HL-60 (cell line): ENCODE results near the gene CLEC2B.

Experiments
- CTCF ChIP-seq: IDR thresholded peaks from one replicate; pipeline ENCODE4 v1.5.1; 2011; ENCODE audit warnings: low read length, control low read depth, inconsistent platforms; ENCODE audit not compliant: insufficient read depth
- GABPA ChIP-seq: IDR thresholded peaks from 2 replicates; pipeline ENCODE4 v1.6.1; 2012; ENCODE audit warnings: low read depth
- POLR2AphosphoS5 ChIP-seq: IDR thresholded peaks from 2 replicates; pipeline ENCODE4 v1.6.1; 2012; ENCODE audit warnings: low read depth
- REST ChIP-seq: IDR thresholded peaks from 2 replicates; pipeline ENCODE4 v1.6.1; 2012; ENCODE audit warnings: low read depth; ENCODE audit not compliant: insufficient replicate concordance

GRCh38 chr12:9810671-9811070 lies 58.5 kb downstream of the CLEC2B start:
- TF ChIP-seq GABPA (no peak), REST (no peak), CTCF (no peak), POLR2AphosphoS5 (peak; percentile 18; the same call in 1 of the 2 replicates)
